PC-3 (cell line): ENCODE measurements around the gene ANKS1A.

Experiments used
- CTCF ChIP-seq: fragments of 300-600 bp; sonication (generic); conservative IDR thresholded peaks from 2 replicates; pipeline ENCODE4 v1.5.1; 2017; ENCODE audit warnings: antibody characterized with exemption, low read depth, mild to moderate bottlenecking, low read length
- EZH2 ChIP-seq: fragments of 300-600 bp; sonication (generic); IDR thresholded peaks from one replicate; pipeline ENCODE4 v1.6.1; 2017; ENCODE audit warnings: antibody characterized with exemption, mild to moderate bottlenecking, low read length; ENCODE audit not compliant: unreplicated experiment

GRCh38 chr6:35084511-35085203 lies 195.6 kb downstream of the ANKS1A start:
- no peak for TF ChIP-seq EZH2
- no peak for TF ChIP-seq CTCF
